Measurements from ENCODE around the gene CD27.
A peak's percentile ranks its signal among the peaks of the same experiment; 100 is the strongest.

CD27 gene

DNA sequence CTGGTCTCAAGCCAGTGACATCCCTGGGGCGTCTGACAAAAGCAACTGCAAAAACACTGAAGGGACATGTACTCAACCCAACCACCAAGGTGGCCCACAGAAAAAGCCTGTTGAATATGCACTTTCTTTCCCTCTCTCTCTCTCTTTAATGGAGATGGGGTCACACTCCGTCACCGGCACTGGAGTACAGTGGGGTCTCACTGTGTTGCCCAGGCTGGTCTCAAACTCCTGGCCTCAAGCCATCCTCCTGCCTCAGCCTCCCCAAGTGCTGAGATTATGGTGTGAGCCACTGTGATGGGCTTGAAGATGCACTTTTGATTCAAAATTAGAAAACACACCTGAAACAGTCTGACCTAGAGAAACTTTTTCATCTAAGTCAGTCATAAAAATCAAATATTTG lies 7.2 kb upstream of the CD27 start:
- ChIA-PET CTCF (no interaction called here), POLR2A (no interaction called here)
- no peaks in the 10 kb centered on the region for H3K9me3 ChIP-seq (ENCODE audit: control insufficient read depth, insufficient read depth, low read depth, low read length)
- H3K4me1 ChIP-seq (ENCODE audit: control insufficient read depth, insufficient read depth, low read length), result no peaks in the 10 kb centered on the region
- H3K4me3 ChIP-seq (ENCODE audit: low read depth, low read length), result no peak overlapping the region
- TF ChIP-seq, protein P1, sequence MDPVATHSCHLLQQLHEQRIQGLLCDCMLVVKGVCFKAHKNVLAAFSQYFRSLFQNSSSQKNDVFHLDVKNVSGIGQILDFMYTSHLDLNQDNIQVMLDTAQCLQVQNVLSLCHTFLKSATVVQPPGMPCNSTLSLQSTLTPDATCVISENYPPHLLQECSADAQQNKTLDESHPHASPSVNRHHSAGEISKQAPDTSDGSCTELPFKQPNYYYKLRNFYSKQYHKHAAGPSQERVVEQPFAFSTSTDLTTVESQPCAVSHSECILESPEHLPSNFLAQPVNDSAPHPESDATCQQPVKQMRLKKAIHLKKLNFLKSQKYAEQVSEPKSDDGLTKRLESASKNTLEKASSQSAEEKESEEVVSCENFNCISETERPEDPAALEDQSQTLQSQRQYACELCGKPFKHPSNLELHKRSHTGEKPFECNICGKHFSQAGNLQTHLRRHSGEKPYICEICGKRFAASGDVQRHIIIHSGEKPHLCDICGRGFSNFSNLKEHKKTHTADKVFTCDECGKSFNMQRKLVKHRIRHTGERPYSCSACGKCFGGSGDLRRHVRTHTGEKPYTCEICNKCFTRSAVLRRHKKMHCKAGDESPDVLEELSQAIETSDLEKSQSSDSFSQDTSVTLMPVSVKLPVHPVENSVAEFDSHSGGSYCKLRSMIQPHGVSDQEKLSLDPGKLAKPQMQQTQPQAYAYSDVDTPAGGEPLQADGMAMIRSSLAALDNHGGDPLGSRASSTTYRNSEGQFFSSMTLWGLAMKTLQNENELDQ (tag by site-specific recombination; IDR thresholded peaks at IDR 0.05; ENCODE audit: low read depth), result no peak
- TF ChIP-seq SCRT1 (tag by site-specific recombination; IDR thresholded peaks at IDR 0.05; ENCODE audit: borderline replicate concordance) (0 out of 2 replicates have a peak, but pooled peaks have one; percentile 21), SCRT2 (tag by site-specific recombination; IDR thresholded peaks at IDR 0.05) (peak; percentile 71), ZNF514 (tag by site-specific recombination; IDR thresholded peaks at IDR 0.05) (no peak), ZNF202 (tag by site-specific recombination; IDR thresholded peaks at IDR 0.05; ENCODE audit: borderline replicate concordance) (no peak), GFI1B (tag by site-specific recombination; IDR thresholded peaks at IDR 0.05) (no peak), ZNF121 (tag by site-specific recombination; IDR thresholded peaks at IDR 0.05) (peak; percentile 78), ZBTB48 (tag by site-specific recombination; IDR thresholded peaks at IDR 0.05) (no peak)
- H3K27ac ChIP-seq (ENCODE audit: extremely low read depth, low read depth, low read length), result no peak overlapping the region
- H3K36me3 ChIP-seq (ENCODE audit: control insufficient read depth in 2 of 2, insufficient read depth in 1 of 2, low read length in 2 of 2), result no peaks in the 10 kb centered on the region

DNA sequence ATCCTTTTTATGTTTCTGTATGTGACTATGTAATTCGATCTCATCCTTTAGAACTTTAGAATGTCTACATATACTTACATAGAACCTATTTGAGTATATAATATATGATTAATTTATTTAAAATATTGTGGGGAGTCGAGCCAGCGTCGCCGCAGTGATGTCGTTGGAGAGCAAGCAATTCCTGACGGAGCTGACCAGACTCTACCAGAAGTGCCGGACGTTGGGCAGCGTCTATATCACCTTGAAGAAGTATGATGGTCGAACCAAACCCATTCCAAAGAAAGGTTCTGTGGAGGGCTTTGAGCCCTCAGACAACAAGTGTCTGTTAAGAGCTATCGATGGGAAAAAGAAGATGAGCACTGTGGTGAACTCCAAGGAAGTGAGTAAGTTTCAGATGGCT lies 6.4 kb upstream of the CD27 start:
- ChIA-PET CTCF (interaction anchor here (1.2 to 1.5 kb wide), 2 partner anchors 15 to 27 kb away, joined by 8 to 13 read pairs; no protein-coding TSS in a partner anchor), POLR2A (interaction anchor here (0.6 to 1.0 kb wide), 2 partner anchors 44 to 96 kb away, joined by 3 read pairs; partner anchors contain the start of gene GAPDH)
- Histone ChIP-seq H3K36me3 (ENCODE audit: control insufficient read depth in 2 of 2, insufficient read depth in 1 of 2, low read length in 2 of 2) (no peaks in the 10 kb centered on the region), H3K27ac (ENCODE audit: extremely low read depth, low read depth, low read length) (no peak overlapping the region), H3K4me1 (ENCODE audit: control insufficient read depth, insufficient read depth, low read length) (no peaks in the 10 kb centered on the region), H3K9me3 (ENCODE audit: control insufficient read depth, insufficient read depth, low read depth, low read length) (no peaks in the 10 kb centered on the region), H3K4me3 (ENCODE audit: low read depth, low read length) (no peak overlapping the region)
- no peak for TF ChIP-seq ZNF837 (tag by site-specific recombination; IDR thresholded peaks at IDR 0.05)
- TF ChIP-seq GLIS2 (tag by site-specific recombination; IDR thresholded peaks at IDR 0.05), result no peak
- no peak for TF ChIP-seq SCRT2 (tag by site-specific recombination; IDR thresholded peaks at IDR 0.05)
- TF ChIP-seq ZNF239 (tag by site-specific recombination; IDR thresholded peaks at IDR 0.05), result no peak
- TF ChIP-seq SP7 (tag by site-specific recombination; IDR thresholded peaks at IDR 0.05), result no peak
- TF ChIP-seq, protein P2, sequence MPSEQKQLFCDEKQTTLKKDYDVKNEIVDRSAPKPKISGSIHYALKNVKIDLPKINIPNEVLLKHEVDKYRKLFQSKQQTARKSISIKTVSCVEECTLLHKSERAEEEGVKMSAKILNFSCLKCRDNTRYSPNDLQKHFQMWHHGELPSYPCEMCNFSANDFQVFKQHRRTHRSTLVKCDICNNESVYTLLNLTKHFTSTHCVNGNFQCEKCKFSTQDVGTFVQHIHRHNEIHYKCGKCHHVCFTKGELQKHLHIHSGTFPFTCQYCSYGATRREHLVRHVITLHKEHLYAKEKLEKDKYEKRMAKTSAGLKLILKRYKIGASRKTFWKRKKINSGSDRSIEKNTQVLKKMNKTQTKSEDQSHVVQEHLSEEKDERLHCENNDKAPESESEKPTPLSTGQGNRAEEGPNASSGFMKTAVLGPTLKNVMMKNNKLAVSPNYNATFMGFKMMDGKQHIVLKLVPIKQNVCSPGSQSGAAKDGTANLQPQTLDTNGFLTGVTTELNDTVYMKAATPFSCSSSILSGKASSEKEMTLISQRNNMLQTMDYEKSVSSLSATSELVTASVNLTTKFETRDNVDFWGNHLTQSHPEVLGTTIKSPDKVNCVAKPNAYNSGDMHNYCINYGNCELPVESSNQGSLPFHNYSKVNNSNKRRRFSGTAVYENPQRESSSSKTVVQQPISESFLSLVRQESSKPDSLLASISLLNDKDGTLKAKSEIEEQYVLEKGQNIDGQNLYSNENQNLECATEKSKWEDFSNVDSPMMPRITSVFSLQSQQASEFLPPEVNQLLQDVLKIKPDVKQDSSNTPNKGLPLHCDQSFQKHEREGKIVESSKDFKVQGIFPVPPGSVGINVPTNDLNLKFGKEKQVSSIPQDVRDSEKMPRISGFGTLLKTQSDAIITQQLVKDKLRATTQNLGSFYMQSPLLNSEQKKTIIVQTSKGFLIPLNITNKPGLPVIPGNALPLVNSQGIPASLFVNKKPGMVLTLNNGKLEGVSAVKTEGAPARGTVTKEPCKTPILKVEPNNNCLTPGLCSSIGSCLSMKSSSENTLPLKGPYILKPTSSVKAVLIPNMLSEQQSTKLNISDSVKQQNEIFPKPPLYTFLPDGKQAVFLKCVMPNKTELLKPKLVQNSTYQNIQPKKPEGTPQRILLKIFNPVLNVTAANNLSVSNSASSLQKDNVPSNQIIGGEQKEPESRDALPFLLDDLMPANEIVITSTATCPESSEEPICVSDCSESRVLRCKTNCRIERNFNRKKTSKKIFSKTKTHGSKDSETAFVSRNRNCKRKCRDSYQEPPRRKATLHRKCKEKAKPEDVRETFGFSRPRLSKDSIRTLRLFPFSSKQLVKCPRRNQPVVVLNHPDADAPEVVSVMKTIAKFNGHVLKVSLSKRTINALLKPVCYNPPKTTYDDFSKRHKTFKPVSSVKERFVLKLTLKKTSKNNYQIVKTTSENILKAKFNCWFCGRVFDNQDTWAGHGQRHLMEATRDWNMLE (tag by site-specific recombination; conservative IDR thresholded peaks at IDR 0.05; ENCODE audit: low read depth), result no peak
- no peak for TF ChIP-seq ZNF660 (tag by site-specific recombination; IDR thresholded peaks at IDR 0.05)
- no peak for TF ChIP-seq ZBTB17 (tag by site-specific recombination; IDR thresholded peaks at IDR 0.05)
- TF ChIP-seq REPIN1 (tag by site-specific recombination; IDR thresholded peaks at IDR 0.05; ENCODE audit: low read depth), result no peak
- no peak for TF ChIP-seq ZNF391 (tag by site-specific recombination; IDR thresholded peaks at IDR 0.05; ENCODE audit: borderline replicate concordance, low read depth)
- no peak for TF ChIP-seq BCL11B (tag by site-specific recombination; IDR thresholded peaks at IDR 0.05; ENCODE audit: low read depth)
- TF ChIP-seq GFI1B (tag by site-specific recombination; IDR thresholded peaks at IDR 0.05), result no peak
- no peak for TF ChIP-seq ZNF514 (tag by site-specific recombination; IDR thresholded peaks at IDR 0.05)
- TF ChIP-seq, protein P1 (tag by site-specific recombination; IDR thresholded peaks at IDR 0.05; ENCODE audit: low read depth), result no peak
- TF ChIP-seq ZNF529 (tag by site-specific recombination; IDR thresholded peaks at IDR 0.05; ENCODE audit: insufficient replicate concordance), result no peak
- no peak for TF ChIP-seq ZNF23 (tag by site-specific recombination; IDR thresholded peaks at IDR 0.05; ENCODE audit: borderline replicate concordance)
- TF ChIP-seq, protein P3, sequence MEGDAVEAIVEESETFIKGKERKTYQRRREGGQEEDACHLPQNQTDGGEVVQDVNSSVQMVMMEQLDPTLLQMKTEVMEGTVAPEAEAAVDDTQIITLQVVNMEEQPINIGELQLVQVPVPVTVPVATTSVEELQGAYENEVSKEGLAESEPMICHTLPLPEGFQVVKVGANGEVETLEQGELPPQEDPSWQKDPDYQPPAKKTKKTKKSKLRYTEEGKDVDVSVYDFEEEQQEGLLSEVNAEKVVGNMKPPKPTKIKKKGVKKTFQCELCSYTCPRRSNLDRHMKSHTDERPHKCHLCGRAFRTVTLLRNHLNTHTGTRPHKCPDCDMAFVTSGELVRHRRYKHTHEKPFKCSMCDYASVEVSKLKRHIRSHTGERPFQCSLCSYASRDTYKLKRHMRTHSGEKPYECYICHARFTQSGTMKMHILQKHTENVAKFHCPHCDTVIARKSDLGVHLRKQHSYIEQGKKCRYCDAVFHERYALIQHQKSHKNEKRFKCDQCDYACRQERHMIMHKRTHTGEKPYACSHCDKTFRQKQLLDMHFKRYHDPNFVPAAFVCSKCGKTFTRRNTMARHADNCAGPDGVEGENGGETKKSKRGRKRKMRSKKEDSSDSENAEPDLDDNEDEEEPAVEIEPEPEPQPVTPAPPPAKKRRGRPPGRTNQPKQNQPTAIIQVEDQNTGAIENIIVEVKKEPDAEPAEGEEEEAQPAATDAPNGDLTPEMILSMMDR (tag by site-specific recombination; IDR thresholded peaks at IDR 0.05), result no peak
- no peak for TF ChIP-seq ZNF785 (tag by site-specific recombination; IDR thresholded peaks at IDR 0.05)
- TF ChIP-seq ZNF792 (tag by site-specific recombination; IDR thresholded peaks at IDR 0.05), result no peak
- TF ChIP-seq ZNF423 (tag by site-specific recombination; IDR thresholded peaks at IDR 0.05), result no peak
